Subcutaneous adipose tissue (tissue), 4 donors: ENCODE data around the gene MYL3. TPM values are rescaled to one million over a fixed set of nuclear protein-coding genes. Genes with fewer than 3 reads are reported as not detected.

ENCODE experiments used
- total RNA-seq, 4 donors: library from RNA; depleted of rRNA; stranded (reverse); fragments of >200 nt; gene quantifications; one replicate each; pipeline ENCODE4 v1.1.0, GENCODE V29; 2016
- TF ChIP-seq, protein P1 (sequence below): fragments of 450-650 bp; IDR thresholded peaks from one replicate; pipeline ENCODE4 v1.5.1; 2016; ENCODE audit warnings: low read depth, mild to moderate bottlenecking, control low read depth, antibody characterized with exemption, moderate library complexity

MYL3 gene
- total RNA-seq, 4 donors from 2014 or later, result 2.0 to 9.8 (median 6.4) TPM

DNA sequence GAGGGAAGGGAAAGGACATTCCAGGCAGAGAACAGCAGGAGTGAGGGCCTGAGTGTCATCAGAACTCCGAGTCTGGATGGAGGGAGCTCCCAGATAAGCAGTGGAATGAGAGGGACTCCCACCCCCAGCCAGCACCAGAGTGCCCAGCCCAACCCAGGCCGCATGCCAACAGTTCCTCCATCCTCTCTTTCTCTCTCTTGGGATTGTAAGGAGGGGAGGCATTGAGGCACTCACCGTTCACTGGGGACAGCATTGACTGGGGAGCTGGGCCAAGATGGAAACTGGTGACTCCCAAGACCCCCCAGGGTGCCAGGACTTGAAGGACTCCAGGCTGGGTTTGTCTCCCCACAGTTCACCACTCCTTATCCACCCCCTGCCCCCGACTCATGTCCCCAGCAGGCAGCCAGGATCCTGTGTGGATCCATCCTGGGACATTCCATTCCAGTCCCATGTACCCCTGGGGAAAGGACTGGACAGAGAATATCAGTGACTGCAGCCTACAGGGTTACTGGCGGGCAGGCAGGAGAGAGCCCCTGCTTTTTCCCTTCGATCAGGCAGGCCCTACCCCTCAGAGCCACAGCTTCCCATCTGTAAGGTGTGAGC is 30.0 kb upstream of the MYL3 start:
- TF ChIP-seq, protein P1, sequence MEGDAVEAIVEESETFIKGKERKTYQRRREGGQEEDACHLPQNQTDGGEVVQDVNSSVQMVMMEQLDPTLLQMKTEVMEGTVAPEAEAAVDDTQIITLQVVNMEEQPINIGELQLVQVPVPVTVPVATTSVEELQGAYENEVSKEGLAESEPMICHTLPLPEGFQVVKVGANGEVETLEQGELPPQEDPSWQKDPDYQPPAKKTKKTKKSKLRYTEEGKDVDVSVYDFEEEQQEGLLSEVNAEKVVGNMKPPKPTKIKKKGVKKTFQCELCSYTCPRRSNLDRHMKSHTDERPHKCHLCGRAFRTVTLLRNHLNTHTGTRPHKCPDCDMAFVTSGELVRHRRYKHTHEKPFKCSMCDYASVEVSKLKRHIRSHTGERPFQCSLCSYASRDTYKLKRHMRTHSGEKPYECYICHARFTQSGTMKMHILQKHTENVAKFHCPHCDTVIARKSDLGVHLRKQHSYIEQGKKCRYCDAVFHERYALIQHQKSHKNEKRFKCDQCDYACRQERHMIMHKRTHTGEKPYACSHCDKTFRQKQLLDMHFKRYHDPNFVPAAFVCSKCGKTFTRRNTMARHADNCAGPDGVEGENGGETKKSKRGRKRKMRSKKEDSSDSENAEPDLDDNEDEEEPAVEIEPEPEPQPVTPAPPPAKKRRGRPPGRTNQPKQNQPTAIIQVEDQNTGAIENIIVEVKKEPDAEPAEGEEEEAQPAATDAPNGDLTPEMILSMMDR, result no peak

GRCh38 chr3:46892285-46893145 is 29.3 kb upstream of the MYL3 start:
- TF ChIP-seq, protein P1, result no peak

DNA sequence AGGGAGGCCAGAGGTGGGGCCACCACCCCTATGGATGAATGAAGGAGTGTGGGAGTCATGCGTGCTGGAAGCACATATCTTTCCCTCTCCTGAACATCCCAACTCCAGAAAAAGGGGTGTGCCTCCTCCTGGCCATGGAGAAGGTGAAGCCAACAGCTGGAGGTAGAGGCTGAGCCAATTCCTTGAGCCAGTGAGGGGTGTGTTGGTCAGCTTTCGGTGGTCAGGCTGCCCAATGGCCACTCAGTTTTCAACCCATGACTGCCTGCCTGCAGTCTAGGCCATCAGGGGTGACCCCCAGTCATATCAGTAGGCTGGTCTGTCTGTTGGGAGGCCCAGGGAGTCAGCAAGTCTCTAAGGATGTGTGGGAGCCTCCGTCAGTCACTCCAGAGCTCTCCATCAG is 27.9 kb upstream of the MYL3 start:
- TF ChIP-seq, protein P1, result no peak

DNA sequence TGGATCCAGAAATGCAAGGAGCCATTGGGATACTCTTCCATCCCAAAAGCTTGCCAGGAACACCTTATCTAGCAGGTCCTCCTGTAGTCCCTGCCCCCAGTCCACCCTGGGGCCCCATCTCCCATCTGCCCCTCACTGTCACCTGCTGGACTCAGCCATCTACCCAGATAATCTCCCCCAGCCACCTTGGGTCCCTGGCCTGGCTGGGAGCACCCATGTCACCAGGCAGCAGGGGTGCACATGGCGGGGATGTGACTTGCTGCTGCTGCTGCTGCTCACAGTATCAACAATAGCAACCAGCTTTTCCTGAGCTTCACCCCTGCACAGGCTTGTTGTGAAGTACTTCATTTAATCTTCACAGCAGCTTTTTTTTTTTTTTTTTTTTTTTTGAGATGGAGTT is 26.9 kb upstream of the MYL3 start:
- TF ChIP-seq, protein P1, result no peak

GRCh38 chr3:46889381-46890110 is 26.3 kb upstream of the MYL3 start:
- TF ChIP-seq, protein P1, result no peak

DNA sequence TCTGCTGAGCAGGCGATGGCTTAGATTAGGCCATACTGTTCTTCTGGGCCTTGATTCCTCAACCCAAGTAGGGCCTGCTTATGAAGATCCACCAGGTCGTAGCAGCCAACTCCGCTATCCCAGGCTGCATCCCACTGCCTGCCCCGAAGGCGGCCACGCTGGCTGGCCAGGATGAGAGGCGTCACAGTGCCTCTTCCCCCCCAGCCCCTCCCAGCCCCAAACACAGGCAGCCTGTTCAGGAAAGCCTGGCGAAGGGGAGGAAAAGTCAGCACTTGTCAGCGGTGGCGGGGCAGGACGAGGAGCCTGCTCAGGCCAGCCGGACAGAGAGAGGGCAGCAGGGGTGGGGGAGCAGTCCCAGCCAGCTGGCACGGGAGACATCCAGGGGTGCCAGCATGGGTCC is 25.5 kb upstream of the MYL3 start:
- TF ChIP-seq, protein P1, result no peak

DNA sequence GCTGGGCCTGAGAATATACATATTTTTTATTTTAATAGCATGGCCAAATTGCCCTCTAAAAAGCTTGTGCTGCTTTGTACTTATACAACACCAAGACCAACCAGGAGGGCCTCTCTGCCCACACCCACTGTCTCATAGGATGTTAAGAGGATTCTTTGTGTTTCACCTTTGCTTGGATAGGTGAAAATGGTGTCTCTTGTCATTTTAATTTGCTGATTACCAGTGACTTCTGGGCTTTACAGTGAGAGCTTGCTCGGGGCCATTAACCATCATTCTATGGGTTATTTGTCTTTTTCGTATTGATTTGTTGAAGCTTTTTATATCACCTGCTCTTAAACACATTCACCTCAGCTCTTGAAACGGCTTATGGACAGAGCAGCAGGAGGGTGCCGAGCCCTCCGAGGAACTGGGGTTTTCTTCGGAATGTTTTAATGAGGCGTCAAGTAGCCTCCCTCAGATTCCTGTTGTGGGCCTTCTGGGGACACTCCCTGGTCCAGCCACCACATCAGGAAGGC is 24.8 kb upstream of the MYL3 start:
- TF ChIP-seq, protein P1, result no peak
